Liver (tissue), 3 donors: ENCODE data around the gene MSH6.

ENCODE experiments used
- EGR1 ChIP-seq, 2 donors: IDR thresholded peaks; 2 replicates each; pipeline ENCODE4 v1.6.1; 2016 to 2018; ENCODE audit warnings: antibody characterized with exemption in 2 of 2, low read depth in 2 of 2
- GABPA ChIP-seq, 2 donors: IDR thresholded peaks in 1 of 2; conservative IDR thresholded peaks in 1 of 2; 2 replicates each; pipeline ENCODE4 v1.6.1; 2016; ENCODE audit warnings: antibody characterized with exemption in 2 of 2, mild to moderate bottlenecking in 1 of 2, moderate library complexity in 1 of 2
- JUND ChIP-seq, 2 donors: IDR thresholded peaks; 2 replicates each; pipeline ENCODE4 v1.6.1; 2016; ENCODE audit warnings: antibody characterized with exemption in 2 of 2
- RXRA ChIP-seq, 2 donors: IDR thresholded peaks; 2 replicates each; pipeline ENCODE4 v1.6.1; 2017 to 2018; ENCODE audit warnings: antibody characterized with exemption in 2 of 2, mild to moderate bottlenecking in 1 of 2
- TF ChIP-seq, protein P1 (sequence below): IDR thresholded peaks from 2 replicates; pipeline ENCODE4 v1.6.1; 2016; ENCODE audit warnings: antibody characterized with exemption
- TF ChIP-seq, protein P2 (sequence below): fragments of 150-350 bp; IDR thresholded peaks from 2 replicates; pipeline ENCODE4 v1.5.1; 2017; ENCODE audit warnings: improper control_type of control experiment, low read depth, low read length; ENCODE audit not compliant: missing input control
- TF ChIP-seq, protein P3 (sequence below): IDR thresholded peaks from 2 replicates; pipeline ENCODE4 v1.6.1; 2016; ENCODE audit warnings: antibody characterized with exemption
- TF ChIP-seq, protein P4 (sequence below): IDR thresholded peaks from 2 replicates; pipeline ENCODE4 v1.6.1; 2016; ENCODE audit warnings: antibody characterized with exemption, mild to moderate bottlenecking
- donor health status: healthy.
- donor health status: healthy.

DNA sequence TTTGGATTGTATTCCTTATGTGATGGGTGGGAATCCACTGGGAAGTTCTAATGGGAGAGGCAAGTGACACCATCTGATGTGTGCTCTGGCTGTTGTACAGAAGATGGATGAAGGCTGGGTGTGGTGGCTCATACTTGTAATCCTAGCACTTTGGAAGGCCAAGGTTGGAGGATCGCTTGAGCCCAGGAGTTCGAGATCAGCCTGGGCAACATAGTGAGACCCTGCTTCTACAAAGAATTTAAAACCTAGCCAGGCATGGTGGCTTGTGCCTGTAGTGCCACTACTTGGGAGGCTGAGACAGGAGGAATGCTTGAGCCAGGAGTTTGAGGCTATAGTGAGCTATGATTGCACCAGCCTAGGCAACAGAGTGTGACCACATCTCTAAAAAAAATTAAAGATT lies 10.6 kb upstream of the MSH6 start:
- TF ChIP-seq, protein P1, sequence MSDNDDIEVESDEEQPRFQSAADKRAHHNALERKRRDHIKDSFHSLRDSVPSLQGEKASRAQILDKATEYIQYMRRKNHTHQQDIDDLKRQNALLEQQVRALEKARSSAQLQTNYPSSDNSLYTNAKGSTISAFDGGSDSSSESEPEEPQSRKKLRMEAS: no peak
- TF ChIP-seq, protein P2, sequence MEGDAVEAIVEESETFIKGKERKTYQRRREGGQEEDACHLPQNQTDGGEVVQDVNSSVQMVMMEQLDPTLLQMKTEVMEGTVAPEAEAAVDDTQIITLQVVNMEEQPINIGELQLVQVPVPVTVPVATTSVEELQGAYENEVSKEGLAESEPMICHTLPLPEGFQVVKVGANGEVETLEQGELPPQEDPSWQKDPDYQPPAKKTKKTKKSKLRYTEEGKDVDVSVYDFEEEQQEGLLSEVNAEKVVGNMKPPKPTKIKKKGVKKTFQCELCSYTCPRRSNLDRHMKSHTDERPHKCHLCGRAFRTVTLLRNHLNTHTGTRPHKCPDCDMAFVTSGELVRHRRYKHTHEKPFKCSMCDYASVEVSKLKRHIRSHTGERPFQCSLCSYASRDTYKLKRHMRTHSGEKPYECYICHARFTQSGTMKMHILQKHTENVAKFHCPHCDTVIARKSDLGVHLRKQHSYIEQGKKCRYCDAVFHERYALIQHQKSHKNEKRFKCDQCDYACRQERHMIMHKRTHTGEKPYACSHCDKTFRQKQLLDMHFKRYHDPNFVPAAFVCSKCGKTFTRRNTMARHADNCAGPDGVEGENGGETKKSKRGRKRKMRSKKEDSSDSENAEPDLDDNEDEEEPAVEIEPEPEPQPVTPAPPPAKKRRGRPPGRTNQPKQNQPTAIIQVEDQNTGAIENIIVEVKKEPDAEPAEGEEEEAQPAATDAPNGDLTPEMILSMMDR: no peak
- TF ChIP-seq RXRA (IDR thresholded peaks at IDR 0.05) (no peak), EGR1 (IDR thresholded peaks at IDR 0.05; ENCODE audit: low read depth in 2 of 2) (no peak), JUND (IDR thresholded peaks at IDR 0.05) (no peak), GABPA (IDR thresholded peaks at IDR 0.05 in 1 of 2, conservative IDR thresholded peaks at IDR 0.05 in 1 of 2) (no peak)
- TF ChIP-seq, protein P3, sequence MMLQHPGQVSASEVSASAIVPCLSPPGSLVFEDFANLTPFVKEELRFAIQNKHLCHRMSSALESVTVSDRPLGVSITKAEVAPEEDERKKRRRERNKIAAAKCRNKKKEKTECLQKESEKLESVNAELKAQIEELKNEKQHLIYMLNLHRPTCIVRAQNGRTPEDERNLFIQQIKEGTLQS: no peak
- TF ChIP-seq, protein P4, sequence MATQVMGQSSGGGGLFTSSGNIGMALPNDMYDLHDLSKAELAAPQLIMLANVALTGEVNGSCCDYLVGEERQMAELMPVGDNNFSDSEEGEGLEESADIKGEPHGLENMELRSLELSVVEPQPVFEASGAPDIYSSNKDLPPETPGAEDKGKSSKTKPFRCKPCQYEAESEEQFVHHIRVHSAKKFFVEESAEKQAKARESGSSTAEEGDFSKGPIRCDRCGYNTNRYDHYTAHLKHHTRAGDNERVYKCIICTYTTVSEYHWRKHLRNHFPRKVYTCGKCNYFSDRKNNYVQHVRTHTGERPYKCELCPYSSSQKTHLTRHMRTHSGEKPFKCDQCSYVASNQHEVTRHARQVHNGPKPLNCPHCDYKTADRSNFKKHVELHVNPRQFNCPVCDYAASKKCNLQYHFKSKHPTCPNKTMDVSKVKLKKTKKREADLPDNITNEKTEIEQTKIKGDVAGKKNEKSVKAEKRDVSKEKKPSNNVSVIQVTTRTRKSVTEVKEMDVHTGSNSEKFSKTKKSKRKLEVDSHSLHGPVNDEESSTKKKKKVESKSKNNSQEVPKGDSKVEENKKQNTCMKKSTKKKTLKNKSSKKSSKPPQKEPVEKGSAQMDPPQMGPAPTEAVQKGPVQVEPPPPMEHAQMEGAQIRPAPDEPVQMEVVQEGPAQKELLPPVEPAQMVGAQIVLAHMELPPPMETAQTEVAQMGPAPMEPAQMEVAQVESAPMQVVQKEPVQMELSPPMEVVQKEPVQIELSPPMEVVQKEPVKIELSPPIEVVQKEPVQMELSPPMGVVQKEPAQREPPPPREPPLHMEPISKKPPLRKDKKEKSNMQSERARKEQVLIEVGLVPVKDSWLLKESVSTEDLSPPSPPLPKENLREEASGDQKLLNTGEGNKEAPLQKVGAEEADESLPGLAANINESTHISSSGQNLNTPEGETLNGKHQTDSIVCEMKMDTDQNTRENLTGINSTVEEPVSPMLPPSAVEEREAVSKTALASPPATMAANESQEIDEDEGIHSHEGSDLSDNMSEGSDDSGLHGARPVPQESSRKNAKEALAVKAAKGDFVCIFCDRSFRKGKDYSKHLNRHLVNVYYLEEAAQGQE: no peak
